ENCODE measurements around the gene NRP1. TPM values are rescaled to one million over a fixed set of nuclear protein-coding genes. Genes with fewer than 3 reads are reported as not detected.

Gene NRP1
- total and polyA plus RNA-seq, 12 donors = 45.3 to 229 (median 157) TPM

- no peak overlapping the region for H3K4me3 ChIP-seq
- TF ChIP-seq CTCF (IDR thresholded peaks at IDR 0.05) = no peak
- H3K27ac ChIP-seq = peak overlapping the region in 8 of 10 donors; percentile 3 to 99 (median 54)
- DNase-seq (no peak), ATAC-seq (no peak)
- peaks cover 0 to 30% (median 0%) of the 10 kb centered on the region in 9 donors for H3K36me3 ChIP-seq
- peaks cover 17 to 99% (median 86%) of the 10 kb centered on the region in 9 donors for H3K4me1 ChIP-seq
- intact Hi-C loops (cut with DNase I) = no loop called here
- H3K27me3 ChIP-seq = no peaks in the 10 kb centered on the region
- WGBS, 2 donors = 58 to 63% methylated on average over 2 of the region's 2 CpGs
- no peaks in the 10 kb centered on the region for H3K9me3 ChIP-seq
These were observed 47.4 kb downstream of the NRP1 start for GRCh38 chr10:33287112-33287511.

DNA sequence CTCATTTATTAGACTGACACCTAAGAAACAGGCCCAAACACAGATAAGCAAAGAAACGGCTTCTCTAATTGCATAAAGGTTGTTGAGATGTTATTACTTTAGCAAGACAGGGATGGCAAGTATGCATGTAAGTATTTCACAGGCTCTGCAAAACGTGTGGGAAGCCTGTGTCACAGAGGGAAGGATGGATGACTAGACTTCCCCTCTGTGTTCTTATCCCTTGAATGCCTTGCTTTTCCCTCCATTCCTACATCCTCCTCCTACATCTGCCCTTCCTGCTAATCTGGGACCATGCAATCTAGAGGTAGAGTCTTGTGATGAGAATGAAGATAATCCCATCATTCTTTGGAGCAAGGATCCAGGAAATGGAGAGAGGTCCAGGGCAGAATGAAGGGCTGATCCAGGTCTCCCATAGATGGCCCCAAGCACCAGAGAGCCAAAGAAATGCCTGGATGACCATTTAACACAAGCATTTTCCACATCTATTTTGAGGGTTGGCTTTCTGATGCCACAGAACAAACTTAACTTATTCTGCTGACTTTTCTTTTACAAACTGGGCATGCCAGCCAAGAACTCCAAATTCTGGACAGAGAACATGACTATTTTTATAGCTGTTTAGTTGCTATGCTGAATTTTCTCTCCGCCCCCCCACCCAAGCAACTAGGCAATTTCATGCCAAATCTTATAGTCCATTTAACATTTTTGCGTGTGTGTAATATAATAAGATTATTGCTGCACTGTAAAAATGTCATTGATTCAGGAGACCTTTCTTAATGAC, 48.1 kb downstream of the NRP1 start:
- Histone ChIP-seq H3K4me3 (no peak overlapping the region), H3K4me1 (peaks cover 17 to 99% (median 86%) of the 10 kb centered on the region in 9 donors), H3K36me3 (peaks cover 0 to 32% (median 0%) of the 10 kb centered on the region in 9 donors), H3K9me3 (no peaks in the 10 kb centered on the region), H3K27me3 (no peaks in the 10 kb centered on the region), H3K27ac (peak overlapping the region in 7 of 10 donors; percentile 22 to 99 (median 61))
- no peak for TF ChIP-seq CTCF (IDR thresholded peaks at IDR 0.05)
- ATAC-seq (no peak), DNase-seq (no peak)
- intact Hi-C loops (cut with DNase I) = no loop called here
- 49 to 55% methylated on average over 4 of the region's 4 CpGs for WGBS, 2 donors

GRCh38 chr10:33284945-33285344, 49.5 kb downstream of the NRP1 start:
- ATAC-seq (peak in 4 of 8 donors; percentile 46 to 73 (median 50)), DNase-seq (no peak)
- Histone ChIP-seq H3K27ac (peak overlapping the region in 9 of 10 donors; percentile 11 to 99 (median 57)), H3K36me3 (peaks cover 0 to 36% (median 0%) of the 10 kb centered on the region in 9 donors), H3K27me3 (no peaks in the 10 kb centered on the region), H3K4me3 (peak overlapping the region in 1 of 10 donors; percentile 9), H3K9me3 (no peaks in the 10 kb centered on the region), H3K4me1 (peaks cover 17 to 98% (median 81%) of the 10 kb centered on the region in 9 donors)
- 33 to 56% methylated on average over 2 of the region's 2 CpGs for WGBS, 2 donors
- no peak for TF ChIP-seq CTCF (IDR thresholded peaks at IDR 0.05)
- intact Hi-C loops (cut with DNase I) = loop anchor here in 1 of 10 donors (5.0 kb wide), 1 partner anchor 32 kb away; no protein-coding TSS in a partner anchor

DNA sequence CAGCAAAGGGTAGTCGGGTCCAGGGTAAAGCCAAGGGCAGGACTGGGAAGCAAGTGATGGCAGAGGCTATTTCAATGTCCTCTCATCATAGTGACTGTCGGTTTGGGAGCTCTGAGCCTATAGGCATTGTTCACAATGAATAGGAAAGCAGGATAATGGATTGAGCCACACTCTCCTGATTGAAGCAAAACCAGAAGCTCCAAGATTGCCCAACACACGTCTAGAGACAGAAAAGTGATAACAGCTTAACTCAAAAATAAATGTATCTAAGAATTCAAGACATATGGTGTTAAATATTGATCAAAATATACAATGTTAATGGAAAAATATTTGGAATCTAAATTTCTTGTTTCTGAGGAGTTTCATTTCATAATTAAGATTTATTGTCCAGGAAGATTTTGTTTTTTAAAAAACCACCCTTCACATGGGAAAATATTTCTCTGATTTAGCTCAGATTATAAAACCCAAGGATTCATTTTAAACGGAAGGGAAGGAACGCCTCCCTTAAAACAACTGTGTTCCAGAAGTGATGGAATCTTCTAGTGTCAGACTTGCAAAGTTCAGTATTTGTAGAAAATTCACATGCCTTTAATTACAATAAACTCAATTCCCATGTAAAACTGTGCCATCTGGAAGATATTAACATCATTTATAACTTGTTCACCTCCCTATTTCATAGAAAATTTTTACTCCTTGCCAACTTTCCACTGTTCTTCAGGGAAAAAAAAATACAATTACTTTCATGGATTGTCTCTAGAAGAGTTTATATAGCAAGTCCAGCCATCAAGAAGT, 54.5 kb downstream of the NRP1 start:
- H3K27me3 ChIP-seq = no peaks in the 10 kb centered on the region
- ATAC-seq = peak in 2 of 8 donors; percentile 13 to 21
- H3K9me3 ChIP-seq = no peaks in the 10 kb centered on the region
- intact Hi-C loops (cut with DNase I) = loop anchor here in 2 of 10 donors (5.0 to 10.0 kb wide), 2 partner anchors 37 to 85 kb away; no protein-coding TSS in a partner anchor
- H3K4me3 ChIP-seq = no peak overlapping the region
- peaks cover 13 to 98% (median 76%) of the 10 kb centered on the region in 9 donors for H3K4me1 ChIP-seq
- WGBS, 2 donors = 33 to 47% methylated on average over 5 of the region's 5 CpGs
- peaks cover 0 to 58% (median 0%) of the 10 kb centered on the region in 9 donors for H3K36me3 ChIP-seq
- peak overlapping the region in 7 of 10 donors; percentile 7 to 99 (median 52) for H3K27ac ChIP-seq
- DNase-seq = no peak
- no peak for TF ChIP-seq CTCF (IDR thresholded peaks at IDR 0.05)
